NCI-H2029 treated with DMSO at 0.1 percent for 48 hours (cell line): ENCODE results near the gene TLE5.
"Not testable (repeated sequence)": the region's sequence is repeated elsewhere in the genome, so short reads cannot be mapped to it uniquely, and the experiment has no call there.

Source experiments
- DNase-seq: peaks from one replicate; lab custom pipeline; 2025; lab: John Stamatoyannopoulos, UW

The TLE5 gene

GRCh38 chr19:3025549-3025886, 36.8 kb downstream of the TLE5 start:
- no peak for DNase-seq

GRCh38 chr19:3024870-3025548, 37.3 kb downstream of the TLE5 start:
- DNase-seq: no peak

GRCh38 chr19:3024509-3024869, 37.8 kb downstream of the TLE5 start:
- no peak for DNase-seq

GRCh38 chr19:3020321-3020960, 41.9 kb downstream of the TLE5 start:
- DNase-seq: no peak

- DNase-seq: no peak
Observed at GRCh38 chr19:3019211-3019854, 43.0 kb downstream of the TLE5 start.

- no peak for DNase-seq
Observed at GRCh38 chr19:3017923-3018322, 44.4 kb downstream of the TLE5 start.

GRCh38 chr19:3015126-3016057, 46.9 kb downstream of the TLE5 start:
- DNase-seq: no peak

- DNase-seq: no peak
Observed at GRCh38 chr19:3014135-3014534, 48.2 kb downstream of the TLE5 start.

GRCh38 chr19:3013263-3013725, 49.0 kb downstream of the TLE5 start:
- DNase-seq: no peak

- DNase-seq: no peak
Observed at GRCh38 chr19:3012621-3013262, 49.6 kb downstream of the TLE5 start.

- not testable (repeated sequence) for DNase-seq
Observed at GRCh38 chr19:3012059-3012458, 50.2 kb downstream of the TLE5 start.

GRCh38 chr19:3010871-3011270, 51.4 kb downstream of the TLE5 start:
- DNase-seq: no peak

- no peak for DNase-seq
Observed at GRCh38 chr19:3008994-3009393, 53.3 kb downstream of the TLE5 start.

- no peak for DNase-seq
Observed at GRCh38 chr19:3007975-3008374, 54.3 kb downstream of the TLE5 start.

- DNase-seq: no peak
Observed at GRCh38 chr19:3006075-3006767, 56.1 kb downstream of the TLE5 start.

- DNase-seq: no peak
Observed at GRCh38 chr19:3005345-3005744, 57.0 kb downstream of the TLE5 start.

GRCh38 chr19:3004522-3004921, 57.8 kb downstream of the TLE5 start:
- no peak for DNase-seq

GRCh38 chr19:3003046-3003445, 59.2 kb downstream of the TLE5 start:
- no peak for DNase-seq
